ENCODE results near the gene GPR150.
A peak's percentile ranks its signal among the peaks of the same experiment; 100 is the strongest.
"Not testable (repeated sequence)": the region's sequence is repeated elsewhere in the genome, so short reads cannot be mapped to it uniquely, and the experiment has no call there.

GPR150 gene

GRCh38 chr5:95626701-95627100 lies 6.8 kb downstream of the GPR150 start:
- no peak for DNase-seq

GRCh38 chr5:95627971-95628810 lies 8.3 kb downstream of the GPR150 start:
- DNase-seq, result no peak

GRCh38 chr5:95628933-95629332 lies 9.0 kb downstream of the GPR150 start:
- no peak for DNase-seq

- no peak for DNase-seq
These were observed 10.6 kb downstream of the GPR150 start for GRCh38 chr5:95630394-95630917.

GRCh38 chr5:95631255-95631958 lies 11.5 kb downstream of the GPR150 start:
- DNase-seq, result no peak

GRCh38 chr5:95631991-95632675 lies 12.2 kb downstream of the GPR150 start:
- peak; percentile 60 for DNase-seq

GRCh38 chr5:95632942-95633341 lies 13.1 kb downstream of the GPR150 start:
- DNase-seq, result not testable (repeated sequence)

GRCh38 chr5:95633671-95634070 lies 13.8 kb downstream of the GPR150 start:
- DNase-seq, result no peak

- no peak for DNase-seq
These were observed 14.2 kb downstream of the GPR150 start for GRCh38 chr5:95634081-95634480.

GRCh38 chr5:95638632-95639031 lies 18.7 kb downstream of the GPR150 start:
- no peak for DNase-seq

GRCh38 chr5:95641741-95642220 lies 21.9 kb downstream of the GPR150 start:
- no peak for DNase-seq

GRCh38 chr5:95643152-95643551 lies 23.3 kb downstream of the GPR150 start:
- DNase-seq, result no peak

GRCh38 chr5:95644351-95645042 lies 24.6 kb downstream of the GPR150 start:
- DNase-seq, result no peak

GRCh38 chr5:95646226-95646568 lies 26.3 kb downstream of the GPR150 start:
- not testable (repeated sequence) for DNase-seq

- DNase-seq, result peak; percentile 98
These were observed 26.9 kb downstream of the GPR150 start, which contains the start of gene RFESD for GRCh38 chr5:95646569-95647431. Gene RFESD (plus strand): TSS chr5:95646777. CDS start chr5:95652272, 5,495 bp downstream.

GRCh38 chr5:95647886-95648860 lies 28.3 kb downstream of the GPR150 start:
- no peak for DNase-seq

GRCh38 chr5:95649274-95649673 lies 29.4 kb downstream of the GPR150 start:
- no peak for DNase-seq

GRCh38 chr5:95649842-95650620 lies 30.1 kb downstream of the GPR150 start:
- DNase-seq, result no peak

- DNase-seq, result no peak
These were observed 33.0 kb downstream of the GPR150 start for GRCh38 chr5:95652849-95653248.

Data from activated CD4-positive, CD25-positive, alpha-beta regulatory T cell treated with anti-CD3 and anti-CD28 coated beads, Interleukin-2, amount 50 U/mL, for 72 hours (primary cell).